ENCODE measurements around the gene ACOD1. TPM values are rescaled to one million over a fixed set of nuclear protein-coding genes. Genes with fewer than 3 reads are reported as not detected.
"Not testable (repeated sequence)": the region's sequence is repeated elsewhere in the genome, so short reads cannot be mapped to it uniquely, and the experiment has no call there.

ACOD1 gene
- total RNA-seq: not detected

- no peak for ATAC-seq
- DNase-seq (ENCODE audit: low spot score): no peak
Observed at GRCh38 chr13:76948149-76948548, at the start of gene ACOD1. ACOD1 (plus strand) TSS chr13:76948511; CDS start chr13:76948559, 48 bp downstream.

DNA sequence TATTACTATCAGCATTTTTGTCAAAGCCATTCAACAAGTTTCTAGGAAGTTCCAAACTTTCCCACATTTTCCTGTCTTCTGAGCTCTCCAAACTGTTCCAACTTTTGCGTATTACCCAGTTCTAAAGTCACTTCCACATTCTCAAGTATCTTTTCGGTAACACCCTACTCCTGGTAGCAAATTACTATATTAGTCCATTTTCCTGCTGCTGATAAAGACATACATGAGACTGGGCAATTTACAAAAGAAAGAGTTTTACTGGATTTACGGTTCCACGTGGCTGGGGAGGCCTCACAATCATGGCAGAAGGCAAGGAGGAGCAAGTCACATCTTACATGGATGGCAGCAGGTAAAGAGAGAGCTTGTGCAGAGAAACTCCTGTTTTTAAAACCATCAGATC is 49.2 kb upstream of the ACOD1 start:
- ATAC-seq; DNase-seq (ENCODE audit: low spot score): not testable (repeated sequence)

GRCh38 chr13:76903544-76904162 is 44.7 kb upstream of the ACOD1 start:
- DNase-seq (ENCODE audit: low spot score) (peak; percentile 58), ATAC-seq (peak; percentile 95)

GRCh38 chr13:76904507-76904906 is 43.8 kb upstream of the ACOD1 start:
- ATAC-seq (no peak), DNase-seq (ENCODE audit: low spot score) (no peak)

- ATAC-seq (no peak), DNase-seq (ENCODE audit: low spot score) (no peak)
Observed at GRCh38 chr13:76912476-76912875, 35.8 kb upstream of the ACOD1 start.

- ATAC-seq (no peak), DNase-seq (ENCODE audit: low spot score) (no peak)
Observed at GRCh38 chr13:76913898-76914297, 34.4 kb upstream of the ACOD1 start.

- DNase-seq (ENCODE audit: low spot score) (no peak), ATAC-seq (no peak)
Observed at GRCh38 chr13:76917095-76917494, 31.2 kb upstream of the ACOD1 start.

GRCh38 chr13:76917755-76918481 is 30.4 kb upstream of the ACOD1 start:
- ATAC-seq; DNase-seq (ENCODE audit: low spot score): not testable (repeated sequence)

GRCh38 chr13:76921516-76921915 is 26.8 kb upstream of the ACOD1 start:
- no peak for DNase-seq (ENCODE audit: low spot score)
- ATAC-seq: no peak

DNA sequence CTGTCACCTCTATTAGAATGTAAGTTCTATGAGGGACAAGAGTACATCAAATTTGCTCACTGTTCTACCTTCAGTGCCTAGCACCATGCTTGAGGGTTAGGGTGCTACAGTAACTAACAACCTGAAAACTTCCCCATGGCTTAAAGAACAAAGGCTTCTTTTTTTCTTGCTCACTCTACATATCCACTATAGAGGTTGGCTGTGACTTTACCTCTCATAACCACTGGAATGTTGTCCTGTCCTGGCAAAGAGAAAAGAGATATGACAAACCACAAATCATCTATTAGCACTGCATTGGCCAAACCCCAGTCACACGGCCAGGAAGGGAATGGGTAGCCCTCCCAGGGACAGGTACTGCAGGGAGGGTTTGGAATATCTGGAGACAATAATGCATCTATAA is 23.2 kb upstream of the ACOD1 start:
- DNase-seq (ENCODE audit: low spot score) (no peak), ATAC-seq (no peak)

DNA sequence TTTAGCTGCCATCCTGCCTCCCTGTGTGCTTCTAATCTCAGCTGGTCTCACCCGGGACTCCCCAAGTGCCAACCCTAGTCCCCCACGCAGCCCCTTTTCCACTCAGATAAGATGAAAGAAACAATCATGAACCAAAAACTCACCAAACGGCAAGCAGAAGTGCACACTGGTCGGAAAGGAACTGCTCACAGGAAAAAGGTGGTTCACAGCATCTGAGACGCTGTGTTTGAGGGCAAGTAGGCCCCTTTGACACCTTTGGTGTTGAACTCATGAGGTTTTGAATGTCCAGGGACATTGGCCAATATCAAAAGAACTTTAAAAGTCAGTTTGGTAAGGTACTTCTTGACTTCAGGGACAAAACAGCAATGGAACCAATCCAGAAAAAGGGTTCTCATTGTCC is 20.4 kb upstream of the ACOD1 start:
- DNase-seq (ENCODE audit: low spot score) (no peak), ATAC-seq (no peak)

DNA sequence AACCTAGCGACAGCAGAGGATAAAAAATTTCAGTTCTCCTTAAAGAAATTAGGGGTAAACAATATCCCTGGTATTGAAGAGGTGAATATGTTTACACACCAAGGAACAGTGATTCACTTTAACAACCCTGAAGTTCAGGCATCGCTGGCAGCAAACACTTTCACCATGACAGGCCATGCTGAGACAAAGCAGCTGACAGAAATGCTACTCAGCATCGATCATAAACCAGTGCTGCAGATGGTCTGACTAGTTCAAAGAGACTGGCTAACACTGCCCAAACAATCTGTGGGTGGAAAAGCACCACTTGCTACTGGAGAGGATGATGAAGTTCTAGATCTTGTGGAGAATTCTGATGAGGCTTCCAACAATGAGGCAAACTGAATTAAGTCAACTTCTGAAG is 19.9 kb upstream of the ACOD1 start:
- DNase-seq (ENCODE audit: low spot score): no peak
- ATAC-seq: no peak

GRCh38 chr13:76929320-76929719 is 19.0 kb upstream of the ACOD1 start:
- DNase-seq (ENCODE audit: low spot score): no peak
- ATAC-seq: no peak

GRCh38 chr13:76929851-76930374 is 18.4 kb upstream of the ACOD1 start:
- ATAC-seq: no peak

GRCh38 chr13:76932076-76932475 is 16.2 kb upstream of the ACOD1 start:
- DNase-seq (ENCODE audit: low spot score): no peak
- ATAC-seq: no peak

More at GRCh38 chr13:76929851-76930374, 18.4 kb upstream of the ACOD1 start:
- no peak for DNase-seq (ENCODE audit: low spot score)

- DNase-seq (ENCODE audit: low spot score): no peak
- ATAC-seq: no peak
Observed at GRCh38 chr13:76934671-76935070, 13.6 kb upstream of the ACOD1 start.

- no peak for DNase-seq (ENCODE audit: low spot score)
- ATAC-seq: no peak
Observed at GRCh38 chr13:76936763-76937162, 11.5 kb upstream of the ACOD1 start.

DNA sequence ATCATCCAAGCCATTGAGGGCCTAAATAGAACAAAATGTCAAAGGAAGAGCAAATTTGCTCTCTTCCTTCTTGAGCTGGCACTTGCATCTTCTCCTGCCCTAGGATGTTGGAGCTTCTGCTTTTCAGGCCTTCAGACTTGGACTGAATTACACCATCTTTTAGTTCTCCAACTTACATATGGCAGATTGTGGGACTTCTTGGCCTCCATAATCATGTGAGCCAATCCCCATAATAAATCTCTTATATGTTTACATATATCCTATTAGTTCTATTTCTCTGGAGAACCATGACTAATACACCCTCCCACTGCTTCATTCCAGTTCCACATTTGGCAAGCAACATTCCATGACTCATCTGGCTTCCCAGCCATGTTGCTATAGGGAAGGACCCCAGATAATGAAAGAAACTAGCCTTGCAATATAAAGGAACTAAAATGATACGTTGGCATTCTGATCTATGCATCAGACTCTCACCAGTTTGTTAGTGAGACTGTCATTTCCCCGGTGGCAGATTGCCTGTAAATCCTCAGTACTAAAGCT is 11.0 kb upstream of the ACOD1 start:
- ATAC-seq (no peak), DNase-seq (ENCODE audit: low spot score) (no peak)

GRCh38 chr13:76939215-76939614 is 9.1 kb upstream of the ACOD1 start:
- DNase-seq (ENCODE audit: low spot score): no peak

DNA sequence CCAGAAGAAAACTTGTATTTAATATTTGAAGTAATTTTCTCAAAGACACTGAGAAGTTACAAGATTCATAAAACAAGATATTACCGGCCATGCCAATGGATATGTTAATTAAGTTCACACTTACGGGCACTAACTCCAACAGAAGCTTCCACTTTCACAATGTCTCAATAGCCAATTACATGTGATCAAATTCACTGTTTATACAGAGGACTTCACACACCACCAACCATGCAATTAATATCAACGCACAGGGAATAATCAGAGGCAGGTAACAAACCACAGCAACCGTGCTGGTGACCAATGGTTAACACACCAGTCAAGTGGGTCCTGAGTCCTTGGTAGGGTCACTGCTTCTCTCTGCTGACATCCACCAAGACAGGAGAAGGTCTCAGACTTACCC is 5.9 kb upstream of the ACOD1 start:
- no peak for ATAC-seq
- no peak for DNase-seq (ENCODE audit: low spot score)

More at GRCh38 chr13:76939215-76939614, 9.1 kb upstream of the ACOD1 start:
- ATAC-seq: no peak

GRCh38 chr13:76943646-76944045 is 4.7 kb upstream of the ACOD1 start:
- ATAC-seq (no peak), DNase-seq (ENCODE audit: low spot score) (no peak)

DNA sequence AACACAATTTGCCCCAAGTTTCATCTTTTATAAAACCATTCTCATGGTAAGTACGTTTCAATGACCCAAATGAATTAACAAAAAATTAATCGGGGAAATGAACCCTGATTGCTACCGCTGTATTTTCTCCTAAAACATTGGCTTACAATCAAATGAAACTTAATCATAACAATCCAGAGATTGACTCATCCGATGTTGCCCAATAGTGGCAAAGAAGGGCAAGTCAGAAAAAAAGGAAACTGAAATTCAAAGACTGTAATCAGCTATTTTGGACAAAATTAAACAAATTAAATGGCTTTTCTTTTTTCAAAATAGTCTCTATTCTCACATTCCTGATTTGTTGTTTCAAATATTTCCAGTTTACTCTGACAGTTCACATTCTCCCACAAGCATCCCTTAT is 3.9 kb upstream of the ACOD1 start:
- ATAC-seq (no peak), DNase-seq (ENCODE audit: low spot score) (no peak)

Measured in left lobe of liver (tissue), 2 donors.